GM18505 (cell line): ENCODE data around the gene CPEB1.
"Not testable (repeated sequence)": the region's sequence is repeated elsewhere in the genome, so short reads cannot be mapped to it uniquely, and the experiment has no call there.

Experiments used
- ATAC-seq: cut with Tn5 transposase; IDR thresholded peaks from one replicate; pipeline ENCODE4 v1.9.1; 2021; ENCODE audit not compliant: unreplicated experiment
- POLR2A ChIP-seq: IDR thresholded peaks from 4 replicates; pipeline ENCODE4 v1.6.1; 2011; ENCODE audit warnings: borderline replicate concordance; ENCODE audit not compliant: insufficient read depth, insufficient read length; ENCODE audit errors: extremely low read depth

The CPEB1 gene

DNA sequence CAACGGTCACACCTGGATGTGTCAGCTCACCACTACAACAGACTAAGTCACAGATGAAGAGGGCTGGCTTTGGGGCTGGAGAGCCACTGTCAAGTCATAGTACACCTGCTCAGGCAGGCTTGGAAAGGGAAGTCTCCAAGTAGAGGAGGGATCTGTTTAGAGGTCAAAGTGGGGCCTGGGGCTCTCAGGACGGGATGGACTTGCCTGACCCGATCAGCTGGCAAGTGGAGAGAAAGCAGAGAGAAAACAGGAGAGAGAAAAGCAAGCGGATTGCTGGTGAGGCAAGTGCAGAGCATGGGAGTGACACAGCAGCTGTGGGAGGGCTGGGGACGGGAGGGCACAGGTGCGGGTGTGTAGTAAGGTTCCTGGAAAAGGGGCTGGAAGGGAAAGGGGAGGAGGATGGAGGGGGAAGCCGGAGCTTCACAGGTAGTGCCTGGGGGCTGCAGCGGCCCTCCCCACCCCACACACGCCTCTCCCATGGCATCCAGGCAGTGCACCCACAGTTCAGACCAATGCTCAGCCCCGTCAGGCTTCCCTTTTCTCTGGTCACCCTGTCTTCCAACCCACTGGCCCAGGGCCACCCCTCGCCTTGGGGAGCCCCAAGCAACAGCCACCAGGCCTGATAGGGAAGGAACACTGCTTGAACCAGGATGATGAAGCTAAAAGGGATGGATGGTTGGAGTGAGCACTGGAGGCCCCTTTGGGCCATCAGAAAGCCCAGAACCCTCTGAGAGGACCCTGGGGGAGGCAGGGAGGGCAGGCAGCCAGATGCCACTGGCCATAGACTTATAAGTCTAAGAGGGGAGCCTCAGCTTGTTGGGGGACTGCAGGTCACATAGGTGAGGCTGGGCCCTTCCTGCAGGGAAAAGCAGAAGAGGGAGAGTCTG lies 115.4 kb downstream of the CPEB1 start:
- TF ChIP-seq POLR2A = no peak
- ATAC-seq = no peak

DNA sequence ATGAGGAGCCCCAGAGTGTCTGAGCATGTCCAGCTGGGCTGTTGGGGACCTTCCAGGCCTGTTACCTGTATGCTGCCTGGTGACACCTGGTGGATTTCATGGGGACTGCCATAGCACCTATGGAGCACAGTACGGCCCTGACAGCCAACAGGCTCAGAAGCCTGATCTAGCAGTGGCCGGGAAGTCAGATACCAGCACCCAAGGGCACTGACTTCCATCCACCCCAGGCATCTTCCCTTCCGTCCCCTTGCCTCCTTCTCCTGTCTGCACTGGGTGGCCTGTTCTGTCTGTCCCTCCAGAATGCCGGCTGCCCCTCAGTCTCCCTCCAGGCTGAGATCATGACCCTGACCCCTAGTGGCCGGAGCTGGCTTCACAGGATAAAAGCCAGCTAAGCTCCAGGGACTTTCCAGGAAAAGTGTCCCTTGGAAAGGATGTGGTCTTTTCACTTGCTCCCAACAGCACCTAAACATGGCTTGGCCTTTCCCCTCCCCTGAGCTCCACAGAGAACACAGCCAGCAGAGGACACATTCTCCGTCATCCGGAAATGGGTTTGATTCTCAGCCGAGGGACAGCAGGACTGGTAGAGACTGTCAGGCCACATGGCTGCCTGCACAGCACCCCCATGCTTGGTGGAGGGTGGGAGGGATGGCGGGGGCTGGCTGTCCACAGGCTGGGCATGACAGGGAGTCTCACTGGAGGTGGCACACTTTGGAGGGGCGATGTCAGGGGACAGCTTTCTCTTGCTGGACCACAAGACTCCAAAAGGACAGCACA lies 116.4 kb downstream of the CPEB1 start:
- peak; percentile 61 for ATAC-seq
- no peak for TF ChIP-seq POLR2A

DNA sequence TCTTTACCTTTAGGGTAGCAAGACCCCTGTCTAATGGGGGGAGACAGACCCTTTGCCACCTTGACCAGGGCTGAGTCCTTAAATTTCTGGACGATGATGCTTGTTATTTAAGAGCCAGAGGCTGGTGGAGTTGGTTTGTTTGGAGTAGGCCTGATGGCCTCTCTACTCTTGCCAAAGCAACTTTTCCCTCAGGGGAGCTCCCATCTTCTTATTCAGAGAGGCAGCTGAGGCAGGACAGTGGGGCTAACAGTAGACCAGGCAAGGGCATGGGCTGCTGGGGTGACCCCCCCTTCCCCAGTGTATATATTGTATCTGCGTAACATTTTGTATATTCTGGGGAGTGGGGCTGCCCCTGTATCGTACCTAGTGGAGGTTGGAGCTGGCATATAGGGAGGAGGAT lies 117.2 kb downstream of the CPEB1 start:
- no peak for ATAC-seq
- no peak for TF ChIP-seq POLR2A

DNA sequence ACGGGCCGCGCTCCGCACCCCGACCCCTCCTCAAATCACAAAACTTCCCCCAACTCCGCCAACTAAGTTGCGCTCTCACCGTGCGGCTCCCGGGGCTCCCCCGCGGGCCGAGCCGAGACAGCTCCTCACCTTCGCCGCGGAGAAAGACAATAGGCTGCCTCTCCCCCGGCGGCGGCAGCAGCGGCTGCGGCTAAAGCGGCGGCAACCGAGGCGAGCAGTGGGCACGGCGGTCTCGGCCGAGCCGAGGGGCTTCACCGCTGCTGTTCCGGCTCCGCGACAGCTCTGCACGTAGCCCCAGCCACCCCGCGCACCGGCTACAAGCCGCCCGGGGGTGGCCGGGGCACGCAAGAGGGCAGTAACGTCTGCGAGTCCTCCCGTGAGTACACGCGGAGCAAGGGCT lies 133.6 kb downstream of the CPEB1 start:
- ATAC-seq = not testable (repeated sequence)

DNA sequence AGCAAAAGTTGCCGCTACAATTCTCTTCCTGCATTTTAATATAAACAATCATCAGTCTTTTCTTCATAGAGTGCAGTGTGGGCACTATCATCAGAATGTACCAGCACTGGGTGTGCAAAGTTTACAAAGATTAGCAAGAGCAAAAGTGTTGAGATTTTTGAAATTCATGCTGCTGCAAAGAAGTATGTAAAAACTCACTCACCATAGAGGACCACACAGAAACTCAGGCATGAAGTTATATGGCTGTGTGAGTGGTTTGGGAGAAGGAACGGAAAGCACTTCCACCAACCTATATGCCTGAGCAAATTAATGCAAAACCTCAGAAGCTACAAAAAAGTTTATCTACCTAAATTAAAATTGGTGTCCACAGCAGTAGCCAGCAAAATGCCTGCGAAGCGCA lies 139.5 kb downstream of the CPEB1 start:
- not testable (repeated sequence) for ATAC-seq

DNA sequence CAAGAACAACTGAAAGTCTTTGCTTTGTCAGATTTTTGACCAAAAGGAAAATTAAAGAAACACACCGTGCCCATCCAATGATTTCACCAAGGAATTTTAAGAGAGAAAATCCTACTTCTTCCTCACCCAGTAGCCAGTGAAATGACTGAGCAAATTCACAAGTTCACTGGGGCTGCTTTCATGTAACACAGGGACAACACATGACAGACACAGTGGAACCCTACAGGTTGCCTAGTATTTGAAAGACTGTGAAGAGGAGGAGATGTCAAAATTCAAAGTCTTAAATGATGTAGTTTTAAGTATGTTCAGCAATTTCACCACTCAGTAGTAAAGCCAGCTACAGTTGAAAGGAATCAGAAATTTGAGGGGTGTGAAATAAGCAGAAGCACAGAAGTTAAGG lies 140.1 kb downstream of the CPEB1 start:
- not testable (repeated sequence) for ATAC-seq

DNA sequence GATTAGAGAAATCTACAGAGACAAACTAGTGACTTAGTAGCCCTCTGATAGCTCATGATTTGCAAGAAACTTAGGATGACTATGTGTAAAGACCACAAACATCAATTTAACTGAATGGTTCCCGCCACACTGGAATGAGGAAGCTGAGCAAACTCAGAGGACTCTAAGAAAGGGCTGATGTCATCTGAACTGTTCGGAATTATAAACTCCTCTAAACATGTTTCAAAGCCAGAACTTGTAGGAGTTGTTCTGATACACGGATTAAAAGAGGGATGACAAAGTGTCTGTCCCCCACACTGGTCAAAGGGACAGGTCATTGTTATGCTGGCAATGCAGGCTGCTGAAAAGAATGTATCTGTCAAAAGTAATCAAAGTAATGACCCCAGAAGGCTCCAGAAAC lies 141.3 kb downstream of the CPEB1 start:
- not testable (repeated sequence) for ATAC-seq

DNA sequence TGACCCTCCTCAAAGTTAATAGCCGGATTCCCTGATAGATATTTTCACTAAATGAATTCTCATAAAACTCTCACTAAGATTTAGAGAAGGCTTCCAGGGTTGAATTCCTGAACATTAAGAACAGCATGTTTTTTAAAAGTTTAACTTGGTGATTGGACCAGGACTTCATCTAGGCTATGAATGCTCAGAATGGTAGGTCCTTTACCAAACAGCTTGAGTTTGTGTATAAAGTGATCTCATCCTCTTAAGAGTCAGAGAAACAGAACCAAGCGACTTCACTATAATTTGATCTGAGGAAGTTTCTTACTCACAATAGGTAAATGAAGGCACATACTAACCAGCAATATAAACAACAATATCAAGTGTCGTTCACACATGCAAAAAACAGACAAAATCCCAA lies 143.1 kb downstream of the CPEB1 start:
- not testable (repeated sequence) for ATAC-seq

DNA sequence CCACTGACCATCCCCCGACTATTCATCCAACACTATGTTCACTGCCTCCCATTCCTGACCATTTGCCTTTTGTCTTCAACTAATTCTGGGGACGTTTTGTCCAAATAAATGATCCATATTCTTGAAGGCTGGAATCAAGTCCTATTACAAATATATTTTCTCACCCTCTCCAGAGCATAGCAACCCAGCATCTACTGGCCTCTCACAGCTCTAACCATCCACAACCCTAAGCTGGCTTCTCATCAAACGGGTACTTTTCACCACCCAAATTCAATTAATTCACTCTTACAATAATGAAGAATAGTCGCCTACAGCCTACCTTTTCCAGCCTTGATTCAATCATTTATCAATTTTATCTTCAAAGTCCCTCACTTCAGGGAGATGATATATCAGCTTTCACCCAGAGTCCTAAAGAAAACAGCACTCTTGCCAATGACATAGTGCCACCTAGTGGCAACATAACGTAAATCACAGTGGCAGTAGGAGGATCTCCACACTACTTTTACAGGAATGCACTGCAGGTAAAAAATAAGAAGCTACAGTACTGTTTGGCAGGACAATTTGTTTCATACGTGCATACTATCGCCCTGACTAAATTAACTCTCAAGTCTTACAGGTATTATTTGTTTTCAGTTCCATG lies 144.3 kb downstream of the CPEB1 start:
- not testable (repeated sequence) for ATAC-seq

DNA sequence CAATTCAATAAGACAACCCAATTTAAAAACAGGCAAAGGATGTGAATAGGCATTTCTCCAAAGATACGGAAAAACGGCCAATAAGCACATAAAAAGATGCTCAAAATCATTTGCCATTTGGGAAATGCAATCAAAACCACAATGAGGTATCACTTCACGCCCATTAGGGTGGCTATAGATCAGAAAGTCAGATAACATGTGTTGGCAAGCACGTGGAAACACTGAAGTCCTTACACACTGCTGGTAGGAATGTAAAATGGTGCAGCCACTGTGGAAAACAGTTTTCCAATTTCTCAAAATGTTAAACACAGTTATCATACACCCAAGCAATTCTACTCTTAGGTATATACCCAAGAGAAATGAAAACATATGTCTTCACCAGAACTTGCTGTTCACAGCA lies 146.4 kb downstream of the CPEB1 start:
- not testable (repeated sequence) for ATAC-seq

DNA sequence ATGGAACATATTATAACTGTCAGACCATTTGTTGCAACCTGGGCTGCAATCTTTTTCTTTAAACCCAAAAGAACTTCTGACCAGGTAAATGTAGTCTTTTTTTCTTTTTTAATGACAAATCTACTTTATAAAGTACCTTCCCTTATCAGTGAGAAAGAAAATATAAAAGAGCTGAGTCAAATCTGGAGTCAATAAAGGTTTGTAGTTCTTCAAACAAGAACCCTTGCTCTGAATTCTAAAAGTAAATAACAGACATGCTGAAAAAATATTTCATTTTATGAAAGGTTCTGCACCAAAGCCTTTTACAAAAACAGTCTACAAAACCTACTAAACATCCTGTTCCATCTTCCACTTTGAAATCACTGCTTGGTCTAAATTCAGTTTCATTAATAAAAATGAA lies 149.2 kb downstream of the CPEB1 start:
- not testable (repeated sequence) for ATAC-seq
